GM12864 (cell line): ENCODE data around the gene KLHL25.
"Not testable (repeated sequence)": the region's sequence is repeated elsewhere in the genome, so short reads cannot be mapped to it uniquely, and the experiment has no call there.

Experiments
- DNase-seq: peaks from one replicate; pipeline ENCODE4 v3.0.0-alpha.2; 2011; ENCODE audit warnings: low read depth
- H3K4me3 ChIP-seq: 2 replicates; pipeline ENCODE4 v1.5.1; 2011; ENCODE audit warnings: mild to moderate bottlenecking, low read depth, low read length, control low read depth
- CTCF ChIP-seq: IDR thresholded peaks from 2 replicates; pipeline ENCODE4 v1.5.1; 2011; ENCODE audit warnings: low read depth, mild to moderate bottlenecking, moderate library complexity, low read length, control low read depth, inconsistent platforms; ENCODE audit errors: missing control alignments

KLHL25 gene

GRCh38 chr15:85805420-85805819 is 10.7 kb upstream of the KLHL25 start:
- H3K4me3 ChIP-seq: no peak overlapping the region
- TF ChIP-seq CTCF: no peak
- DNase-seq: no peak

- TF ChIP-seq CTCF: no peak
- no peak overlapping the region for H3K4me3 ChIP-seq
- DNase-seq: no peak
Measured at GRCh38 chr15:85804481-85805170, 9.9 kb upstream of the KLHL25 start.

GRCh38 chr15:85802617-85803016 is 7.9 kb upstream of the KLHL25 start:
- H3K4me3 ChIP-seq, DNase-seq: not testable (repeated sequence)
- TF ChIP-seq CTCF: peak; percentile 11

- H3K4me3 ChIP-seq: no peak overlapping the region
- DNase-seq: no peak
- TF ChIP-seq CTCF: no peak
Measured at GRCh38 chr15:85800478-85801123, 5.9 kb upstream of the KLHL25 start.

GRCh38 chr15:85796371-85796770 is 1.6 kb upstream of the KLHL25 start:
- not testable (repeated sequence) for DNase-seq, H3K4me3 ChIP-seq

GRCh38 chr15:85795337-85796305 is 896 bp upstream of the KLHL25 start:
- peak overlapping the region; percentile 53 for H3K4me3 ChIP-seq
- no peak for DNase-seq
- TF ChIP-seq CTCF: no peak
